Testis (tissue), 2 donors: ENCODE results near the gene SLC25A11.

Source experiments
- CTCF ChIP-seq, 3 experiments: fragments of 450-650 bp in 2 of 3; fragments of 200-600 bp in 1 of 3; sonication (generic) in 1 of 3; IDR thresholded peaks; one replicate each; pipeline ENCODE4 v1.5.1; 2016 to 2019; ENCODE audit warnings: antibody characterized with exemption in 3 of 3, mild to moderate bottlenecking in 2 of 3, moderate library complexity in 1 of 3
- POLR2A ChIP-seq: fragments of 450-650 bp; IDR thresholded peaks from one replicate; pipeline ENCODE4 v1.6.1; 2017; ENCODE audit warnings: antibody characterized with exemption, mild to moderate bottlenecking, moderate library complexity

GRCh38 chr17:4898927-4899326 lies 40.9 kb downstream of the SLC25A11 start:
- TF ChIP-seq POLR2A (no peak), CTCF (IDR thresholded peaks at IDR 0.05) (no peak)
